Fibroblast of the aortic adventitia (primary cell): ENCODE data around the gene EHD4. TPM values are rescaled to one million over a fixed set of nuclear protein-coding genes. Genes with fewer than 3 reads are reported as not detected.

Source experiments
- DNase-seq: peaks from one replicate; pipeline ENCODE4 v3.0.0-alpha.2; 2010; ENCODE audit warnings: low read depth
- H3K4me3 ChIP-seq: 2 replicates; pipeline ENCODE4 v1.5.1; 2011; ENCODE audit warnings: low read depth, mild to moderate bottlenecking, control low read depth, low read length, moderate library complexity
- total RNA-seq: library from RNA; depleted of rRNA; stranded (reverse); fragments of >200 nt; gene quantifications from 2 replicates; pipeline ENCODE4 v1.2.3, GENCODE V29; 2012; ENCODE audit warnings: low replicate concordance
- TF ChIP-seq, protein P1 (sequence below): IDR thresholded peaks from 2 replicates; pipeline ENCODE4 v1.5.1; 2011; ENCODE audit warnings: mild to moderate bottlenecking, low read length, control low read depth, inconsistent platforms; ENCODE audit not compliant: insufficient read depth

EHD4 gene
- total RNA-seq, 1 donor, result 10.8 TPM

DNA sequence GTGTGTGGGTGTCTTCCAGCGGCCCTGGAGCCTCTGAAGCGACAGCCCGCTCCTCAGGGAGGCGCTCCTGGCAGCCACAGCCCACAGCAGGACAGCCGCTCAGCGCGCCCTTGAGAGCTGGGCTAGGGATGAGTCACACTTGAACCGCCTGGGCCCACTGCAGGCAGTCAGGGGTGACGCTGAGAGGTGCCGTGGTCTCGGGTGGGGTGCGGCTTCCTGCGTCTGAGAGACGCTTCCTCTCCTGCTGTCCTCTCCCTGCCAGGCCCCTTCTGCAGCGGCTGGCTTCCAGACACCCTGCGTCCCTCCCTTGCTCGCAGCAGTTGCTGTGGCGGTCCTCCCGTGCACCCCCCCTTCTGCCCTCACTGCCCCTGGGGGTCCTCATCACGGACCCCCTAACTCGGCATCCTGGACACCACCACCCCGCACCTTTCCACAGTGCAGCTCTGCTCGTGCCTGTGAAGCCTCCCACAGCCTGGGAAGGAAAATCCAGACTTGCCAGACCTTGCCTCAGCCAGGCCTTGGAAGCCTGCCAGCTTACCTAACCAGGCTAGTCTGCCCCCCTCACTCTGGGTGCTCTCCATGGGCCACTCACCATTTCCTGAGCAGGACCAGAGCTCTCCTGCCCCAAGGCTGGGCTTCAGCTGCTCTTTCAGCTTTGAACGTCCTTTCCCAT is 77.4 kb downstream of the EHD4 start:
- no peak overlapping the region for H3K4me3 ChIP-seq
- TF ChIP-seq, protein P1, sequence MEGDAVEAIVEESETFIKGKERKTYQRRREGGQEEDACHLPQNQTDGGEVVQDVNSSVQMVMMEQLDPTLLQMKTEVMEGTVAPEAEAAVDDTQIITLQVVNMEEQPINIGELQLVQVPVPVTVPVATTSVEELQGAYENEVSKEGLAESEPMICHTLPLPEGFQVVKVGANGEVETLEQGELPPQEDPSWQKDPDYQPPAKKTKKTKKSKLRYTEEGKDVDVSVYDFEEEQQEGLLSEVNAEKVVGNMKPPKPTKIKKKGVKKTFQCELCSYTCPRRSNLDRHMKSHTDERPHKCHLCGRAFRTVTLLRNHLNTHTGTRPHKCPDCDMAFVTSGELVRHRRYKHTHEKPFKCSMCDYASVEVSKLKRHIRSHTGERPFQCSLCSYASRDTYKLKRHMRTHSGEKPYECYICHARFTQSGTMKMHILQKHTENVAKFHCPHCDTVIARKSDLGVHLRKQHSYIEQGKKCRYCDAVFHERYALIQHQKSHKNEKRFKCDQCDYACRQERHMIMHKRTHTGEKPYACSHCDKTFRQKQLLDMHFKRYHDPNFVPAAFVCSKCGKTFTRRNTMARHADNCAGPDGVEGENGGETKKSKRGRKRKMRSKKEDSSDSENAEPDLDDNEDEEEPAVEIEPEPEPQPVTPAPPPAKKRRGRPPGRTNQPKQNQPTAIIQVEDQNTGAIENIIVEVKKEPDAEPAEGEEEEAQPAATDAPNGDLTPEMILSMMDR, result peak; percentile 17
- peak; percentile 72 for DNase-seq

GRCh38 chr15:41894251-41894790 is 78.0 kb downstream of the EHD4 start:
- no peak for DNase-seq
- H3K4me3 ChIP-seq, result no peak overlapping the region

DNA sequence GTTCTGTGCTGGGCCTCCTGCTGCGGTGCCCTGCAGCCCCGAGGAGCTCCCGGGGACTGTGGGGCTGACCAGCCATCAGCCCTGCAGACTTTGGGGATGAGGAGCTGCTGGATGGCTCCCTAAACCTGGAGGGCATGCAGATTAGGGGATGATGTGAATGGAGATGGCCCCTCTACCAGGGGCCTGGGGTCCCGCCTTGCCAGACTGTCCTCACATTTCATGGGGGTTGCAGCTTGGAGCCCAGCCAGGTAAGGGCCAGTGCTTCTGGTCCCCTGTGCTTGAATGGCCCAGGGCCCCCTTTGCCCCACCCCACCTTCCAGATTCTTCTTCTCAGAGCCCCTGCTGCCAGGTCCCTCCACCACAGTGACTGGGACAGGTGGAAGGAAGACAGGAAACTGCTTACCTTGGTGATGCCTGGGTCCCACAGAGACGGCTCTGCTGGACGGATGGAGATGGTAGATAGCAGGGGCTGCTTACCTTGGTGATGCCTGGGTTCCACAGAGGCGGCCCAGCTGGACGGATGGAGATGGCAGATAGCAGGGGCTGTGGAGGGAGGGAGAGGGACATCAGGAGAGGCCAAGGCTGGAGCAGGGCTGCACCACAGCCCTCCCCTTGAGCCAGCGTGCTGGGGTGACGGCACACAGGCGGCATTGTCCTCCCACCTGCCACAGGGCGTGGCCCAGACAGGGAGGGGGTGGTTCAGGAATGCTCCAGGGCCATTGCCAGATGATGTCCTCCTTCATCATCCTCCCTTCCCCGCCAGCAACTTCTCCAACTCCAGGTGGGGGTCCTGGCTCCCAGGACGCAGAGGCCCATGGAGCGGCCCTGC is 78.7 kb downstream of the EHD4 start, which contains the start of gene SPTBN5:
TSS of gene SPTBN5 (minus strand) at position 632 of the 829 bp plus-strand sequence. CDS start at position 76, 556 bp downstream.
- no peak within 1 kb of the TSS for H3K4me3 ChIP-seq
- TF ChIP-seq, protein P1, result no peak
- DNase-seq, result no peak

More at GRCh38 chr15:41894251-41894790, 78.0 kb downstream of the EHD4 start:
- TF ChIP-seq, protein P1, result no peak

GRCh38 chr15:41892621-41893421 is 79.5 kb downstream of the EHD4 start:
- no peak overlapping the region for H3K4me3 ChIP-seq
- DNase-seq, result no peak
- TF ChIP-seq, protein P1, result no peak

- TF ChIP-seq, protein P1, result no peak
- DNase-seq, result no peak
These were observed 80.4 kb downstream of the EHD4 start for GRCh38 chr15:41891946-41892345.

GRCh38 chr15:41891226-41891625 is 81.1 kb downstream of the EHD4 start:
- no peak for DNase-seq
- TF ChIP-seq, protein P1, result no peak
- no peak overlapping the region for H3K4me3 ChIP-seq

More at GRCh38 chr15:41891946-41892345, 80.4 kb downstream of the EHD4 start:
- H3K4me3 ChIP-seq, result no peak overlapping the region
